Osteoblast (primary cell): ENCODE data around the gene PON2. TPM values are rescaled to one million over a fixed set of nuclear protein-coding genes. Genes with fewer than 3 reads are reported as not detected.

Experiments
- DNase-seq: peaks from one replicate; pipeline ENCODE4 v3.0.0; 2011; ENCODE audit warnings: low spot score, mixed read lengths; ENCODE audit not compliant: insufficient read length; ENCODE audit errors: missing footprints
- H2AFZ ChIP-seq: 2 replicates; pipeline ENCODE4 v1.6.0; 2011; ENCODE audit warnings: mild to moderate bottlenecking, low read length
- H3K27ac ChIP-seq: 2 replicates; pipeline ENCODE4 v1.5.1; 2011; ENCODE audit warnings: mild to moderate bottlenecking, low read depth, low read length, moderate library complexity
- H3K27me3 ChIP-seq: 2 replicates; pipeline ENCODE4 v1.6.0; 2012; ENCODE audit warnings: mild to moderate bottlenecking, control low read depth, inconsistent platforms, low read length, moderate library complexity; ENCODE audit not compliant: insufficient read depth
- H3K36me3 ChIP-seq: 2 replicates; pipeline ENCODE4 v1.5.1; 2011; ENCODE audit warnings: mild to moderate bottlenecking, low read length, control low read depth, moderate library complexity; ENCODE audit not compliant: insufficient read depth
- H3K4me1 ChIP-seq: 2 replicates; pipeline ENCODE4 v1.5.1; 2011; ENCODE audit warnings: mild to moderate bottlenecking, low read length, control low read depth, moderate library complexity; ENCODE audit not compliant: insufficient read depth
- H3K4me2 ChIP-seq: 2 replicates; pipeline ENCODE4 v1.6.0; 2011; ENCODE audit warnings: mild to moderate bottlenecking, low read length; ENCODE audit not compliant: insufficient read depth
- H3K4me3 ChIP-seq: fragments of 200-600 bp; sonication (generic); 3 replicates; pipeline ENCODE4 v1.5.1; 2012; ENCODE audit warnings: mild to moderate bottlenecking, low read length, inconsistent platforms; ENCODE audit not compliant: insufficient read depth
- H3K79me2 ChIP-seq: 2 replicates; pipeline ENCODE4 v1.6.0; 2012; ENCODE audit warnings: mild to moderate bottlenecking, low read length, control low read depth, inconsistent platforms; ENCODE audit not compliant: insufficient read depth
- H3K9me3 ChIP-seq: 2 replicates; pipeline ENCODE4 v1.5.1; 2011; ENCODE audit warnings: low read depth, low read length, control low read depth
- H4K20me1 ChIP-seq: 2 replicates; pipeline ENCODE4 v1.6.0; 2012; ENCODE audit warnings: mild to moderate bottlenecking, low read length, control low read depth; ENCODE audit not compliant: insufficient read depth
- total RNA-seq: library from RNA; depleted of rRNA; stranded (reverse); fragments of >200 nt; gene quantifications from 2 replicates; pipeline ENCODE4 v1.2.3, GENCODE V29; 2012
- TF ChIP-seq, protein P1 (sequence below): IDR thresholded peaks from 2 replicates; pipeline ENCODE4 v1.5.1; 2011; ENCODE audit warnings: mild to moderate bottlenecking, low read depth, low read length, moderate library complexity; ENCODE audit errors: extremely low read depth

PON2 gene
- total RNA-seq, 1 donor, result 77.8 TPM

DNA sequence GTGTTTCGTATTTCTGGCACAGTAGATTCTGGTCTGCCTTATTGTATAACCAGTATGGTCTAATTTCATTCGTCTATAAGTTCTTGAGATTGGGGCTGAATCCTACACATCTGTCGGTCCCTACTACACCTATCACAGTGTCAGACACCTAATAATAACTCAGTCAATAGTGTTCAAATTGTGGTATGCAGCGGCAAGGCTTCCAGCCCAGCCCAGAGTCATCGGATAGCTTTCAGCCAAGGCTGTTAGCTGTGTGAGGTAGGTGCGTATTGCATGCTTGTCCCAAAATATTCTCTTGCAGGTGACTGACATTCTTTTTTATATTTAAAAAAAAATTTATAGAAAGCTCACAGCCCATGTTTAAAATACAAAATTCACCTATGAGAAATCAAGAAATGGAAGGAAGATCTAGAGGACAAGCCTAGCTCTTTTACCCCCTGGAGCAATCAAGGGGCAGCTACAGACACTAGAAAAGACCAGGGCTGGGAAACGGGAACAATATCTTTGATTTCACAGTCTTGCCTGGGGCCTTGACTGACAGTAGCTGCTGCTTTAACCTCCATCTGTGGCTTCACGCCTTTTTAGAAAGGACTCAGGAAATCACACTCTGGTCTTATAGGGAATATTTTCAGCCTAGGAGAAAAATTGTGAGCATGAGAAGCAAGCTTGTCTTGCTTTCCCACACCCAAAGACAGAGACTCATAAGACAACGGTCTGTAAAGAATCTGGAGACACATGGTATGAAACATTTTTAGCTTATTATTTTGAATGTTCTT is 41.4 kb upstream of the PON2 start:
- H3K4me2 ChIP-seq, result no peak overlapping the region
- H3K27me3 ChIP-seq, result no peaks in the 10 kb centered on the region
- H3K79me2 ChIP-seq, result no peaks in the 10 kb centered on the region
- H3K27ac ChIP-seq, result no peak overlapping the region
- H3K4me3 ChIP-seq, result no peak overlapping the region
- TF ChIP-seq, protein P1, sequence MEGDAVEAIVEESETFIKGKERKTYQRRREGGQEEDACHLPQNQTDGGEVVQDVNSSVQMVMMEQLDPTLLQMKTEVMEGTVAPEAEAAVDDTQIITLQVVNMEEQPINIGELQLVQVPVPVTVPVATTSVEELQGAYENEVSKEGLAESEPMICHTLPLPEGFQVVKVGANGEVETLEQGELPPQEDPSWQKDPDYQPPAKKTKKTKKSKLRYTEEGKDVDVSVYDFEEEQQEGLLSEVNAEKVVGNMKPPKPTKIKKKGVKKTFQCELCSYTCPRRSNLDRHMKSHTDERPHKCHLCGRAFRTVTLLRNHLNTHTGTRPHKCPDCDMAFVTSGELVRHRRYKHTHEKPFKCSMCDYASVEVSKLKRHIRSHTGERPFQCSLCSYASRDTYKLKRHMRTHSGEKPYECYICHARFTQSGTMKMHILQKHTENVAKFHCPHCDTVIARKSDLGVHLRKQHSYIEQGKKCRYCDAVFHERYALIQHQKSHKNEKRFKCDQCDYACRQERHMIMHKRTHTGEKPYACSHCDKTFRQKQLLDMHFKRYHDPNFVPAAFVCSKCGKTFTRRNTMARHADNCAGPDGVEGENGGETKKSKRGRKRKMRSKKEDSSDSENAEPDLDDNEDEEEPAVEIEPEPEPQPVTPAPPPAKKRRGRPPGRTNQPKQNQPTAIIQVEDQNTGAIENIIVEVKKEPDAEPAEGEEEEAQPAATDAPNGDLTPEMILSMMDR, result no peak
- H2AFZ ChIP-seq, result no peak overlapping the region
- H3K4me1 ChIP-seq, result peaks cover 9% of the 10 kb centered on the region
- no peaks in the 10 kb centered on the region for H4K20me1 ChIP-seq
- H3K36me3 ChIP-seq, result no peaks in the 10 kb centered on the region
- no peak for DNase-seq
- H3K9me3 ChIP-seq, result no peaks in the 10 kb centered on the region

DNA sequence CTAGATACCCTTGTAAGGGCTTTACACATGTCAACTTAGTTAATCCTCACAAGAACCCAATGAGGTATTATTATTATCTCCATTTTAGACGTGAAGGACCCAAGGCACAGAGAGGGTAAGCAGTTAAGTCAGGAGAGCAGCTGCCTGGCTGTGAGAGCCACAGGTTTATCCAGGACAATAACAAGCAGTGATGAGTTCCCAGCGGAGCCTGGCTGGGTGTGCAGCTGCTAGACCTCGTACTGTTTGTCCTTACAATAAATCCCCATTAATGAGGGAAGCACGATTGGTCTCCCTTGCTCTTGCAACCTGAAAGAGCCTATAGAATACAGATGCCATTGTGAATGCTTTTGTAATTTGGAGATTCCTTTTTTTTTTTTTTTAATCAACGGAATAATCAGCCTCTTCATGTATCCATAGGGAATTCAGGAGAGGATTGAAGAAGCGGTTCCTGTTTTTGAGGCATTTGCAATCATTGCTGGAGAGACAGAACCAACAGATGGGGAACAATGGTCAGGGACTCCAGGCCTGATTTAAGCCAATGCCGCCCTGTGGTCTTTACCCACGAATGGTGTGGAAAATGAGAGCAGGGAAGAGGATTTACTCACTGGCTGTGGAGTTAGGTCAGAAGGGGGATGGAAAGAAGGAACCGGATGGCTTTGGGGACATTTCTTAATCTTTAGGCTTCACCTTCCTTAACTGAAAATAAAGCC is 38.6 kb upstream of the PON2 start:
- Histone ChIP-seq H3K9me3 (no peaks in the 10 kb centered on the region), H2AFZ (no peak overlapping the region), H3K79me2 (no peaks in the 10 kb centered on the region), H3K4me2 (no peak overlapping the region), H3K4me1 (peaks cover 14% of the 10 kb centered on the region), H4K20me1 (no peaks in the 10 kb centered on the region), H3K27me3 (no peaks in the 10 kb centered on the region), H3K36me3 (no peaks in the 10 kb centered on the region), H3K4me3 (no peak overlapping the region), H3K27ac (no peak overlapping the region)
- TF ChIP-seq, protein P1, result no peak
- no peak for DNase-seq

DNA sequence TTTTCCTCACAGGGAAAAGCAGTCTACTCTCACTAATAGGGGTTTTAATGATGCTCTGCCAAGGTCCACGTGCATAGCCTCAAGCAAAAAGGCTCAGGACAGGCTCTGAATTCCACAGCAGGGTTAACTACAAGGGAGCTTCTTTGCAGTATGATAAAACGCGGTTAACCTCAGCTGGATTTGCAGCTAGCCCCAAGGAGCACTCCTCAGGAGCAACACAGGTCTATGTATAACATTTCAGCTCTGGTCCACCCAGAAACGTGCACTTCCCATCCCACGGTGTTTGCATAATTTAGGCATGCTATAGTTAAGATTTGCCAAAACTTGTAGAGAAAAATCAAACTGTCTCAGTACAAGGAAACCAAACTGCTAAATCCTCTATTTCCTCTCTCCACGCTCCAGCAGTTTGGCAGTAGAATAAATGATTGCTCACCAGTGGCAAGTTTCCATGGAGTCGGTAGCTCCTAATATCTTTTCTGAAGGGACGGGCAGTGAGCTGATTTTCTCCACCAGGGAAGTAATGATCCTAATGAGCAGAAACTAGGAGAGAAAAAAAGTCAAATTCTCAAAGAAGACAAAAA is 37.8 kb upstream of the PON2 start:
- H3K27me3 ChIP-seq, result no peaks in the 10 kb centered on the region
- no peak overlapping the region for H3K27ac ChIP-seq
- H3K36me3 ChIP-seq, result no peaks in the 10 kb centered on the region
- H3K4me1 ChIP-seq, result peaks cover 14% of the 10 kb centered on the region
- TF ChIP-seq, protein P1, result no peak
- DNase-seq, result peak; percentile 78
- no peak overlapping the region for H3K4me3 ChIP-seq
- peak overlapping the region; percentile 50 for H3K4me2 ChIP-seq
- no peaks in the 10 kb centered on the region for H3K9me3 ChIP-seq
- H4K20me1 ChIP-seq, result no peaks in the 10 kb centered on the region
- peak overlapping the region; percentile 13 for H2AFZ ChIP-seq
- no peaks in the 10 kb centered on the region for H3K79me2 ChIP-seq

DNA sequence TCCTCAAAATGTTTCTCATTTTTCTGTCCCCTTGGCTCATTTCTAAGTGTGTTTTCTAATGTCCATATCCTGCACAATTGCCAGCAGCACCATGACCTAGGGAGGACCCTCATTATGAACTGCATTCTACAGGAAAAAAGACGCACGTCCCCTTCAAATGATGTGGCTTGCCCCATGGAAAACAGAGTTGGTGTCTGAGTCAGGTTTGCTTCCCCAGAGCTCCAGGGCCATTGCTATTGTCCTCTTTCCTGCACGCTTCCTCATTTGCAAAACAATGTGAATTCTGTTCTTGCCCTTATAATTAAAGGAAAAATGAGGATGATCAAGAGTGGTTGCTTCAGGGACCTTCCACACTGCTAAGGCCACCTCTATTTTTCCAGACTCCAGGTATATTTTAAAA is 36.2 kb upstream of the PON2 start:
- H3K9me3 ChIP-seq, result no peaks in the 10 kb centered on the region
- H3K4me2 ChIP-seq, result no peak overlapping the region
- DNase-seq, result no peak
- no peaks in the 10 kb centered on the region for H4K20me1 ChIP-seq
- H3K4me1 ChIP-seq, result peaks cover 14% of the 10 kb centered on the region
- no peak overlapping the region for H2AFZ ChIP-seq
- TF ChIP-seq, protein P1, result no peak
- no peak overlapping the region for H3K4me3 ChIP-seq
- no peak overlapping the region for H3K27ac ChIP-seq
- H3K27me3 ChIP-seq, result no peaks in the 10 kb centered on the region
- H3K36me3 ChIP-seq, result no peaks in the 10 kb centered on the region
- H3K79me2 ChIP-seq, result no peaks in the 10 kb centered on the region
